OCI-LY3 (cell line): ENCODE data around the gene ZSWIM7.

ENCODE experiments used
- H2AFZ ChIP-seq: fragments of 200-600, 300-600 bp; shearing (Covaris generic); 2 replicates; pipeline ENCODE4 v1.6.0; 2014; ENCODE audit warnings: antibody characterized with exemption, low read depth, low read length
- H3K27ac ChIP-seq: fragments of 200-600, 300-600 bp; sonication (generic); 2 replicates; pipeline ENCODE4 v1.5.1; 2014; ENCODE audit warnings: mild to moderate bottlenecking, low read length, moderate library complexity, mixed read lengths
- H3K27me3 ChIP-seq: fragments of 200-600, 300-600 bp; sonication (generic); 2 replicates; pipeline ENCODE4 v1.6.1; 2014; ENCODE audit warnings: low read depth, low read length, mixed read lengths
- H3K36me3 ChIP-seq: fragments of 200-600, 300-600 bp; sonication (generic); replicated peaks from 2 replicates; pipeline ENCODE3; 2014; ENCODE audit warnings: low read depth, low read length, mixed read lengths
- H3K4me1 ChIP-seq: fragments of 300-600, 200-600 bp; sonication (generic); 2 replicates; pipeline ENCODE4 v1.6.1; 2014; ENCODE audit warnings: low read length, mixed read lengths
- H3K4me2 ChIP-seq: fragments of 200-600, 300-600 bp; sonication (generic); 2 replicates; pipeline ENCODE4 v1.6.1; 2014; ENCODE audit warnings: low read length, mixed read lengths
- H3K4me3 ChIP-seq: fragments of 300-600, 200-600 bp; sonication (generic); 2 replicates; pipeline ENCODE4 v1.5.1; 2014; ENCODE audit warnings: antibody characterized with exemption, mild to moderate bottlenecking, low read length, moderate library complexity
- H3K79me2 ChIP-seq: fragments of 300-600, 200-600 bp; shearing (Covaris generic); 2 replicates; pipeline ENCODE4 v1.6.1; 2014; ENCODE audit warnings: mild to moderate bottlenecking, low read length, mixed read lengths
- H3K9ac ChIP-seq: fragments of 300-600, 200-600 bp; shearing (Covaris generic); 2 replicates; pipeline ENCODE4 v1.6.0; 2014; ENCODE audit warnings: mild to moderate bottlenecking, low read length, moderate library complexity
- H3K9me3 ChIP-seq: fragments of 200-600, 300-600 bp; shearing (Covaris generic); 2 replicates; pipeline ENCODE4 v1.6.1; 2014; ENCODE audit warnings: low read length, mixed read lengths; ENCODE audit not compliant: insufficient read depth
- H4K20me1 ChIP-seq: fragments of 200-600, 300-600 bp; sonication (generic); 2 replicates; pipeline ENCODE4 v1.6.1; 2016; ENCODE audit warnings: low read length, mixed read lengths; ENCODE audit not compliant: insufficient read depth
- CTCF ChIP-seq: fragments of 200-600, 300-600 bp; sonication (generic); IDR thresholded peaks from 2 replicates; pipeline ENCODE4 v1.5.1; 2014; ENCODE audit warnings: antibody characterized with exemption, low read length, low read depth
- EZH2phosphoT487 ChIP-seq: fragments of 200-600 bp; shearing (Covaris generic); IDR thresholded peaks from 2 replicates; pipeline ENCODE4 v1.6.1; 2018; ENCODE audit warnings: antibody characterized with exemption, mixed run types, low read depth

The ZSWIM7 gene

GRCh38 chr17:15999141-15999973 lies at the start of gene ZSWIM7, which contains the start of gene TTC19:
ZSWIM7 (minus strand) TSS chr17:15999704; CDS start chr17:15999594, 110 bp downstream.
TTC19 (plus strand) TSS chr17:15999824; CDS start chr17:15999849, 25 bp downstream.
- Histone ChIP-seq H3K79me2 (peaks cover 28% of the 10 kb centered on the region), H3K27ac (peak within 1 kb of the TSS; percentile 59), H3K4me1 (peaks cover 14% of the 10 kb centered on the region), H3K27me3 (no peaks in the 10 kb centered on the region), H3K9me3 (0 out of 2 replicates have a peak, but pooled peaks cover 3% of the 10 kb centered on the region), H3K36me3 (peaks cover 21% of the 10 kb centered on the region), H3K4me3 (peak within 1 kb of the TSS; percentile 98), H4K20me1 (peaks cover 7% of the 10 kb centered on the region; the same call in 1 of the 2 replicates), H3K4me2 (peak within 1 kb of the TSS; percentile 73), H2AFZ (peak within 1 kb of the TSS; percentile 79; the same call in 1 of the 2 replicates), H3K9ac (peak within 1 kb of the TSS; percentile 85)
- TF ChIP-seq EZH2phosphoT487, result no peak
- TF ChIP-seq CTCF, result no peak

- H3K27ac ChIP-seq, result no peak overlapping the region
- no peaks in the 10 kb centered on the region for H3K27me3 ChIP-seq
- H2AFZ ChIP-seq, result no peak overlapping the region
- no peak overlapping the region for H3K4me3 ChIP-seq
- no peaks in the 10 kb centered on the region for H3K9me3 ChIP-seq
- H4K20me1 ChIP-seq, result no peaks in the 10 kb centered on the region
- no peaks in the 10 kb centered on the region for H3K4me1 ChIP-seq
- no peak overlapping the region for H3K4me2 ChIP-seq
- H3K79me2 ChIP-seq, result no peaks in the 10 kb centered on the region
- H3K36me3 ChIP-seq, result peaks cover 15% of the 10 kb centered on the region
- H3K9ac ChIP-seq, result no peak overlapping the region
- TF ChIP-seq EZH2phosphoT487 (no peak), CTCF (no peak)
These were observed 49.4 kb upstream of the ZSWIM7 start for GRCh38 chr17:16048811-16049449.

GRCh38 chr17:16046966-16047365 lies 47.5 kb upstream of the ZSWIM7 start:
- no peak overlapping the region for H3K4me3 ChIP-seq
- no peak overlapping the region for H3K27ac ChIP-seq
- H3K36me3 ChIP-seq, result peaks cover 19% of the 10 kb centered on the region
- H4K20me1 ChIP-seq, result no peaks in the 10 kb centered on the region
- H3K27me3 ChIP-seq, result no peaks in the 10 kb centered on the region
- no peak overlapping the region for H3K9ac ChIP-seq
- H3K4me1 ChIP-seq, result no peaks in the 10 kb centered on the region
- no peak overlapping the region for H3K4me2 ChIP-seq
- no peak overlapping the region for H2AFZ ChIP-seq
- no peaks in the 10 kb centered on the region for H3K79me2 ChIP-seq
- H3K9me3 ChIP-seq, result no peaks in the 10 kb centered on the region
- TF ChIP-seq CTCF (no peak), EZH2phosphoT487 (no peak)

GRCh38 chr17:16044487-16044886 lies 45.0 kb upstream of the ZSWIM7 start:
- no peak for TF ChIP-seq CTCF
- no peak for TF ChIP-seq EZH2phosphoT487
- Histone ChIP-seq H3K27me3 (no peaks in the 10 kb centered on the region), H2AFZ (no peak overlapping the region), H3K9me3 (no peaks in the 10 kb centered on the region), H3K4me1 (no peaks in the 10 kb centered on the region), H3K79me2 (no peaks in the 10 kb centered on the region), H3K4me3 (no peak overlapping the region), H3K27ac (no peak overlapping the region), H3K36me3 (peaks cover 19% of the 10 kb centered on the region), H3K4me2 (no peak overlapping the region), H4K20me1 (no peaks in the 10 kb centered on the region), H3K9ac (no peak overlapping the region)
